Measurements from ENCODE around the gene METTL13. TPM values are rescaled to one million over a fixed set of nuclear protein-coding genes. Genes with fewer than 3 reads are reported as not detected.
A peak's percentile ranks its signal among the peaks of the same experiment; 100 is the strongest.

METTL13 gene
- 10 to 100 TPM; 38.5 to 44.5 TPM for total RNA-seq

DNA sequence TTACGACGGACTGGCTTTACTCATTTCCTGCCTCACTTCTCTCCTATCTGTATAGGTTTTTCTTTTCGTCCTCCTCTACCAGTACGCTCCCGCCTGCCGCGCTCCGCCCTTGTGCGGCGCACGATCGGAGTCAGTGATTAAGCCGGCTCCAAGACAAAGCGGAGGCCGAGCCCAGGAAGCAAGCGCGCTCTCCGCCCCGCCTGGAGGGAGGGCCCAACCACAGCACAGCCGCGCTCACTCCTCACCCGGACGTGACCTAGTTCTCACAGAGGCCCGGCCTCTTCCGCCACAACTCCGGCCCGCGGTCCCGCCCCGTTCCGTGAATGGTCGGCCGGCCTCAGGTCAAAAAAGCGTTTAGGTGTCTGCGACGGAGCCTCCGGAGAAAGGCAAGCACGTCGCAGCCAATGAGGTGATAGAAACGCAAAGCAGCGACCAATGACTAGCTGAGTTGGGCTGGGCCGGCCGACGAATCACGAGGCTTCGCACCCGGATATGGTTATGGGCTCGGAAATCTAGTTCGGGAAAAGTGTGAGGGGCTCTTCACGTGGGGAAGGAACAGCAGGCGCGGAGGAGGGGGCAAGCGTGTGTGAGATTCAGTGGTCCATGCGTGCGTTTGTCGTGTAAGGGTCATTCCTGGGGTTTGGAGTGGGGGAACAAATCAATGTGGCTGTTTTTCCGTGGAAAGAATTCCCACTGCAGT lies at the start of gene METTL13:
Gene METTL13, plus strand, starts transcription at position 485 of the 700 bp plus-strand sequence. CDS start 308 bp downstream, outside the sequence.
- DNase-seq = peak; percentile 99
- POLR2A ChIA-PET = interaction anchor here (0.7 to 3.8 kb wide), 7 partner anchors 19 to 480 kb away, joined by 3 to 35 read pairs (median 3); partner anchors contain the start of genes DNM3, PRRC2C and VAMP4
- Mint-ChIP-seq H3K27ac (peak within 1 kb of the TSS; percentile 96), H3K27me3 (ENCODE audit: low read depth) (no peaks in the 10 kb centered on the region), H3K4me1 (ENCODE audit: low read depth) (peaks cover 58% of the 10 kb centered on the region), H3K4me3 (peak within 1 kb of the TSS; percentile 95), H3K36me3 (ENCODE audit: low read depth) (peaks cover 39% of the 10 kb centered on the region), H3K9me3 (ENCODE audit: insufficient read depth) (no peaks in the 10 kb centered on the region)
- CTCF ChIA-PET = interaction anchor here (1.1 to 2.1 kb wide), 5 partner anchors 19 to 296 kb away, joined by 4 to 17 read pairs (median 7); partner anchors contain the start of genes PRRC2C and VAMP4
- peak; percentile 98 for ATAC-seq

DNA sequence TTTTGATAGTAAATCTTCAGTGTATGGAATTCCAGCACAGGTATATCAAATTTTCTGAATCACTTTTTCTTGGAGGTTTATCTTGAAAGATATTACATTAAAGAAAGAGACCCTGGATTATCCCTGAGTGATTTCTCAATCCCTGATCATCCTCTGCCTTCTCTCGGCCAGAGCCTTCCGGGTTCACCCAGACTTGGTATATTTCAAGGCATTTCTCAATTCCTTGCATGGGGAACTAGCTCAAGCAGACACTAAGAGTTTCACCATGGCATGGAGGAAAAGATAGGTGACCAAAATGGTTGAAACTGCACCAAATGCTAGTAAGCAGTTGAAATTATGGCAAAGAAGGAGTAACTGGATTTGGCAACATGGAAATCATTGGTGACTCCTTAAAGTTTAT lies 45.3 kb upstream of the METTL13 start:
- H3K4me1 Mint-ChIP-seq (ENCODE audit: low read depth) = peaks cover 30% of the 10 kb centered on the region
- DNase-seq (no peak), ATAC-seq (no peak)
- no peak overlapping the region for H3K27ac Mint-ChIP-seq
- ChIA-PET CTCF (interaction anchor here (1.6 to 7.0 kb wide), 4 partner anchors 7 to 91 kb away, joined by 5 to 48 read pairs (median 7); no protein-coding TSS in a partner anchor), POLR2A (interaction anchor here (0.6 to 0.7 kb wide), 2 partner anchors 23 to 73 kb away, joined by 3 read pairs; no protein-coding TSS in a partner anchor)
- H3K36me3 Mint-ChIP-seq (ENCODE audit: low read depth) = peaks cover 40% of the 10 kb centered on the region
- H3K9me3 Mint-ChIP-seq (ENCODE audit: insufficient read depth) = no peaks in the 10 kb centered on the region
- H3K4me3 Mint-ChIP-seq = no peak overlapping the region
- no peaks in the 10 kb centered on the region for H3K27me3 Mint-ChIP-seq (ENCODE audit: low read depth)

DNA sequence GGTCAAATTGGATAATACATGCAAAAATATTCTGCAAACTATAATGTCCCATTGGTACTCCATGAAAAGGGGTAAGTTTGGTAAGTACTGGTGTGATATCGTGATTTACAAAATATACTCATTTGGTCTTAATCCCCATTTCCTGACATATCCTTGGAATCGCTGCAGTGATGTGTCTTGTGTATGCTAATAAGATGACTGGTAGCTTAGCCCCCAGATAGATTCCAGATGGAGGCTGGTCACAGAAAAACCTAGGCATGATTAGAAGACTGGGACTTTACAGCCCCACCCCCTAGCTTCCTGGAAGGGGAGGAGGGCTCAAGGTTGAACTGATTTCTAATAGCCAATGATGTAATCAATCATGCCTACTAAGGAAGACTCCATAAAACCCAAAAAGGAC lies 42.5 kb upstream of the METTL13 start:
- ATAC-seq = no peak
- H3K4me1 Mint-ChIP-seq (ENCODE audit: low read depth) = peaks cover 49% of the 10 kb centered on the region
- peak overlapping the region; percentile 70 for H3K27ac Mint-ChIP-seq
- CTCF ChIA-PET = interaction anchor here (1.0 to 7.0 kb wide), 5 partner anchors 84 to 263 kb away, joined by 3 to 48 read pairs (median 4); partner anchors contain the start of gene PRRC2C
- peaks cover 34% of the 10 kb centered on the region for H3K36me3 Mint-ChIP-seq (ENCODE audit: low read depth)
- POLR2A ChIA-PET = no interaction called here
- DNase-seq = no peak
- H3K4me3 Mint-ChIP-seq = no peak overlapping the region
- H3K9me3 Mint-ChIP-seq (ENCODE audit: insufficient read depth) = no peaks in the 10 kb centered on the region
- H3K27me3 Mint-ChIP-seq (ENCODE audit: low read depth) = no peaks in the 10 kb centered on the region

DNA sequence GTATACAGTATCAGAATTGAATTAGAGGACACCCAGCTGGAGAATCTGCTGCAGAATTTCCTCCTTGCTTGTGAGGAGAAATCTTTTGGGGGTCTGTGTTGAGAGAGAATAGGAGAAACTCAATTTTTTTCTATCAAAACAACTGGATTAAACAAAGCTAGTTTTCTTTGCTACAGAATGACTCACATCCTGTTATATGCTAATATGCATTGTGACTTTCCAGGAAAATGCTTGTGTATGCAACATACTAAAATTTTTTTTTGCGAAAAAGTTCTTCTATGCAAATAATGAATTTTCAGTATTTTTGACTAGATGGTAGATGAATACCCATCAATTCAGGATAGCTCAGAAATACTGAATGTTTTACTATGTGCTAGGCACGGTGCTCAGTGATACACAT lies 41.8 kb upstream of the METTL13 start:
- Mint-ChIP-seq H3K4me1 (ENCODE audit: low read depth) (peaks cover 49% of the 10 kb centered on the region), H3K27ac (peak overlapping the region; percentile 70)
- POLR2A ChIA-PET = interaction anchor here (0.7 kb wide), 1 partner anchor 254 kb away, joined by 3 read pairs; the partner anchor contains the start of gene PRRC2C

DNA sequence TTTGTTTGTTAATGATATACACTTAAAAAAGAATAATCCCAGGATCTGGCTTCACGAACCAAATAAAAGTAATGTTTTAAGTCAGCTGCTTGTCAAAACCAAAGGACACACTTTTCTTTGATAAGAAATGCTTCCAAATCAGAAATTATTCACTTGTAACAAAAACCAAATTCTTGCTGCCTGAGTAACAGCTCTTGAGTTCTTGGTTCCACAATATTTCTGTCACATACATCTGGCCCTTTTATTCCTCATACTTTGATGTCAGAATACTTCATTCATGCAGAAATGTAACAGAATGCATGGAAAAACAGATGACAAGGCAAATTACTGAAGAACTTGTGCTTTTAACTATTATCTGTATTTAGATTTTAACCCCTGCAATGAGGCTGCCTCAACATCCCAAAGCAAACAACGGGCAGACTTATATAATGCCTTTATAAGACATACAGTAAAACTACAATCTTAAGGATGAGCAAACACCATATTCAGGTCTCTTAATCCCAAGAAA lies 41.0 kb upstream of the METTL13 start:
- H3K4me3 Mint-ChIP-seq = peak overlapping the region; percentile 98
- peak overlapping the region; percentile 70 for H3K27ac Mint-ChIP-seq
- peaks cover 49% of the 10 kb centered on the region for H3K4me1 Mint-ChIP-seq (ENCODE audit: low read depth)
- H3K36me3 Mint-ChIP-seq (ENCODE audit: low read depth) = peaks cover 30% of the 10 kb centered on the region
- ATAC-seq (no peak), DNase-seq (no peak)
- POLR2A ChIA-PET = interaction anchor here (1.2 to 4.2 kb wide), 4 partner anchors 14 to 254 kb away, joined by 3 to 35 read pairs (median 14); partner anchors contain the start of genes METTL13 and PRRC2C
- H3K27me3 Mint-ChIP-seq (ENCODE audit: low read depth) = no peaks in the 10 kb centered on the region
- CTCF ChIA-PET = interaction anchor here (0.8 to 7.0 kb wide), 14 partner anchors 10 to 709 kb away, joined by 3 to 48 read pairs (median 4); partner anchors contain the start of genes METTL13 and PRRC2C
- H3K9me3 Mint-ChIP-seq (ENCODE audit: insufficient read depth) = no peaks in the 10 kb centered on the region

More for the DNA sequence above, 41.8 kb upstream of the METTL13 start:
- no peaks in the 10 kb centered on the region for H3K27me3 Mint-ChIP-seq (ENCODE audit: low read depth)
- H3K9me3 Mint-ChIP-seq (ENCODE audit: insufficient read depth) = no peaks in the 10 kb centered on the region
- CTCF ChIA-PET = interaction anchor here (1.0 to 7.0 kb wide), 7 partner anchors 23 to 255 kb away, joined by 4 to 48 read pairs (median 6); partner anchors contain the start of genes METTL13 and PRRC2C
- DNase-seq (no peak), ATAC-seq (no peak)
- peak overlapping the region; percentile 98 for H3K4me3 Mint-ChIP-seq
- H3K36me3 Mint-ChIP-seq (ENCODE audit: low read depth) = peaks cover 31% of the 10 kb centered on the region

DNA sequence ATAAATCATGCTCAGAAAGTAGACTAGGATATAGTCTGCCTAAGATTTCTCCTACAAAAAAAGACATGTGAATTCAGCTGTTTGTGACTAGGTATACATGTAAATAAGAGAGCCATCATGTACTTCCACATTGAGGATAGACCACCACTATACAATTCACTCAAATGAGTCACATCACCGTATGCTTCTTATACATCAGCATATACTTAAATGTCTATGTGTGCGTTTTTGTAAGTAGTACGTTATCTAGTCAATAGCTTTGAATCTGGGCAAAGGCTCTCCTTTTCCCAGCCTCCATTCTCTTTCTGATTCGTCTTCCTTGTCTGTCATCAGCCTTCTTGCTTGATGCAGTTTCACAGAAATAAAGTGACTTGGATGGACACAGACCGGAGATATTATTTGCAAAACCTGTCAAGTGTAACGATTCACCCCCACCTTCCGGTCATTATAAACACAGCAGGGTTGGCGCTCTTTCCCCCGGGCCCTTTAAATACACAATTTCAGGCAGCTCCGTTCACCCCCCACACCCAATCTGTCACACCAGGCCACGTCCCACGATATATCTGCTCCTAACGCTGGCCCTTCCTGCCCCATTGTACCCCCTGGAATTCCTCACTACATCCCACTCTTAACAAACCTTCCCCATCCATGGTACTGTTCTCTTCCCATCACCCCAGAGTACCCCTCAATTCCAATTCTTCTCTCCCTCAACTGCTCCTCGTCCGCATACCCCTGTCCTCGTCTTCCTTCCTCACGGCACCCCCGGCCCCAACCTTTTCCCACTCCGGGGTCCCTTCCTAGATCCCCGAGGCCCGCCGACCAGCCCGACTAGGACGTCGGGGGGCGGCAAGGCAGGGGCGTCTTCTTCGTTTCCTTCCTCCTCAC lies 40.2 kb upstream of the METTL13 start:
- H3K27ac Mint-ChIP-seq = peak overlapping the region; percentile 99
- ChIA-PET POLR2A (interaction anchor here (0.7 to 4.2 kb wide), 10 partner anchors 13 to 255 kb away, joined by 3 to 35 read pairs (median 4); partner anchors contain the start of genes METTL13 and PRRC2C), CTCF (interaction anchor here (0.6 to 7.0 kb wide), 19 partner anchors 10 to 708 kb away, joined by 3 to 48 read pairs (median 4); partner anchors contain the start of genes METTL13 and PRRC2C)
- peak; percentile 70 for DNase-seq
- peaks cover 49% of the 10 kb centered on the region for H3K4me1 Mint-ChIP-seq (ENCODE audit: low read depth)
- no peaks in the 10 kb centered on the region for H3K9me3 Mint-ChIP-seq (ENCODE audit: insufficient read depth)
- ATAC-seq = peak; percentile 34
- H3K4me3 Mint-ChIP-seq = peak overlapping the region; percentile 98
- no peaks in the 10 kb centered on the region for H3K27me3 Mint-ChIP-seq (ENCODE audit: low read depth)
- peaks cover 22% of the 10 kb centered on the region for H3K36me3 Mint-ChIP-seq (ENCODE audit: low read depth)

GRCh38 chr1:171741872-171742576 lies 39.4 kb upstream of the METTL13 start, which contains the start of gene VAMP4:
Gene VAMP4 (minus strand): TSS chr1:171742065. CDS start chr1:171738414, 3,651 bp downstream.
- Mint-ChIP-seq H3K4me3 (peak within 1 kb of the TSS; percentile 98), H3K36me3 (ENCODE audit: low read depth) (peaks cover 14% of the 10 kb centered on the region), H3K27ac (peak within 1 kb of the TSS; percentile 99), H3K9me3 (ENCODE audit: insufficient read depth) (no peaks in the 10 kb centered on the region), H3K27me3 (ENCODE audit: low read depth) (no peaks in the 10 kb centered on the region), H3K4me1 (ENCODE audit: low read depth) (peaks cover 49% of the 10 kb centered on the region)
- ChIA-PET POLR2A (interaction anchor here (0.7 to 4.2 kb wide), 12 partner anchors 12 to 256 kb away, joined by 3 to 35 read pairs (median 4); partner anchors contain the start of genes METTL13 and PRRC2C), CTCF (interaction anchor here (0.6 to 7.0 kb wide), 14 partner anchors 13 to 708 kb away, joined by 3 to 48 read pairs (median 4); partner anchors contain the start of genes METTL13 and PRRC2C)
- ATAC-seq = peak; percentile 97
- DNase-seq = peak; percentile 90

GRCh38 chr1:171742577-171742922 lies 38.9 kb upstream of the METTL13 start:
- POLR2A ChIA-PET = interaction anchor here (0.6 to 4.2 kb wide), 8 partner anchors 12 to 256 kb away, joined by 3 to 35 read pairs (median 5); partner anchors contain the start of genes METTL13 and PRRC2C
- CTCF ChIA-PET = interaction anchor here (1.2 to 7.0 kb wide), 7 partner anchors 36 to 258 kb away, joined by 3 to 48 read pairs (median 5); partner anchors contain the start of gene METTL13
- no peaks in the 10 kb centered on the region for H3K27me3 Mint-ChIP-seq (ENCODE audit: low read depth)
- ATAC-seq = peak; percentile 5
- peak overlapping the region; percentile 99 for H3K27ac Mint-ChIP-seq
- peak; percentile 32 for DNase-seq
- peaks cover 49% of the 10 kb centered on the region for H3K4me1 Mint-ChIP-seq (ENCODE audit: low read depth)
- H3K36me3 Mint-ChIP-seq (ENCODE audit: low read depth) = peaks cover 13% of the 10 kb centered on the region
- H3K4me3 Mint-ChIP-seq = peak overlapping the region; percentile 98
- no peaks in the 10 kb centered on the region for H3K9me3 Mint-ChIP-seq (ENCODE audit: insufficient read depth)

DNA sequence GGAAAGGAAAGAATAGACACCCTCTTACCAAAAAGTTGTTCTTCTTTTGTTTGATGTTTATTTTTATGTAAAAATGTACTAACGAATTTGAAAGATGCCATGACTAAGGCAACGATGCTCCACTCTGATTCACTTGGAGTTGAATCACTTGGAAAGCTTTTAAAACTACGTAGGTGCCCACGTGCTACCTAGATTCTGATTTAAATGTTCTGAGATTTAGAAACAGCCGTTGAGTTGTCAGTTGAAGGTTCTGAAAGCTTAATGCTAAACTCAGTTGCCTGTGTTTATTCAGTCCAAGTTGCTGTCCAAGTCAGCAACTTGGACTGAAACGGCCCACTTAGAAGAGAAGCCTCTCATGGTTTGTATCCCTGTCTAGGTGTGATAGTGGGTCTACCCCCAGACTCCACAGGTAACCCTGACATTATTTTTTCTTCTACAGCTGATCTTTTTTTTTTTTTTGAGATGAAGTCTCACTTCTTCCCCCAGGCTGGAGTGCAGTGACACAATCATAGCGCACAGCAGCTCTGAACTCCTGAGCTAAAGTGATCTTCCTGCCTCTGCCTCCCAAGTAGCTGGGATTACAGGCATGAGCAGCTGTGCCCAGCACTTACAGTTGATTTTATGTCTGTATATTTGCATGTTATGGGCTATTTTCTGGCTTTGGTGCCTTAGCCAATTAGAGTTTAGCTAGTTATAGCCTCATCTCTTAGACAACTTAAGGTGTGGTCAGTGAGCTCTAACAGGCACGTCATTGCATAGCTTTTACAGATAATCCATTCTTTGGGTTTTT lies 38.2 kb upstream of the METTL13 start:
- POLR2A ChIA-PET = interaction anchor here (0.6 to 4.2 kb wide), 6 partner anchors 11 to 257 kb away, joined by 3 to 35 read pairs (median 8); partner anchors contain the start of genes METTL13 and PRRC2C
- CTCF ChIA-PET = interaction anchor here (0.8 to 7.0 kb wide), 14 partner anchors 22 to 259 kb away, joined by 3 to 48 read pairs (median 4); partner anchors contain the start of gene METTL13
- H3K4me3 Mint-ChIP-seq = peak overlapping the region; percentile 98
- peaks cover 48% of the 10 kb centered on the region for H3K4me1 Mint-ChIP-seq (ENCODE audit: low read depth)
- no peaks in the 10 kb centered on the region for H3K27me3 Mint-ChIP-seq (ENCODE audit: low read depth)
- peak overlapping the region; percentile 99 for H3K27ac Mint-ChIP-seq
- DNase-seq (no peak), ATAC-seq (no peak)
- H3K36me3 Mint-ChIP-seq (ENCODE audit: low read depth) = peaks cover 11% of the 10 kb centered on the region
- no peaks in the 10 kb centered on the region for H3K9me3 Mint-ChIP-seq (ENCODE audit: insufficient read depth)
